SK-N-MC (cell line): Measurements from ENCODE around the gene ATP1A2.

Source experiments
- DNase-seq: peaks from one replicate; pipeline ENCODE4 v3.0.0-alpha.2; 2011; ENCODE audit warnings: low read depth, low spot score
- H3K27ac ChIP-seq: fragments of 200-600 bp; sonication (generic); 2 replicates; pipeline ENCODE4 v1.5.1; 2016; ENCODE audit warnings: mixed run types
- H3K36me3 ChIP-seq: fragments of 200-600 bp; sonication (generic); 2 replicates; pipeline ENCODE4 v1.6.1; 2017; ENCODE audit warnings: antibody characterized with exemption, low read length, mixed read lengths; ENCODE audit not compliant: insufficient read depth
- H3K4me3 ChIP-seq: fragments of 200-600 bp; sonication (generic); 2 replicates; pipeline ENCODE4 v1.5.1; 2016
- H3K9ac ChIP-seq: fragments of 200-600 bp; sonication (generic); 2 replicates; pipeline ENCODE4 v1.8.0; 2017; ENCODE audit warnings: mixed run types, mixed read lengths; ENCODE audit not compliant: insufficient read length
- H3K9me3 ChIP-seq: fragments of 200-600 bp; sonication (generic); 2 replicates; pipeline ENCODE4 v1.6.1; 2017; ENCODE audit warnings: low read depth, mild to moderate bottlenecking, antibody characterized with exemption, low read length, moderate library complexity, mixed read lengths
- EZH2 ChIP-seq: fragments of 200-600 bp; sonication (generic); IDR thresholded peaks from one replicate; pipeline ENCODE4 v1.6.1; 2017; ENCODE audit warnings: antibody characterized with exemption
- FOXP2 ChIP-seq: optimal IDR thresholded peaks from 2 replicates; pipeline ENCODE3; 2011; ENCODE audit warnings: mild to moderate bottlenecking, moderate library complexity; ENCODE audit not compliant: insufficient read depth; ENCODE audit errors: extremely low read length, control extremely low read depth
- POLR2AphosphoS5 ChIP-seq: IDR thresholded peaks from 2 replicates; pipeline ENCODE4 v1.6.1; 2012; ENCODE audit warnings: mild to moderate bottlenecking, low read depth, low read length, borderline replicate concordance

The ATP1A2 gene

GRCh38 chr1:160186246-160186645, 70.7 kb downstream of the ATP1A2 start:
- H3K9ac ChIP-seq, result no peak overlapping the region
- no peak overlapping the region for H3K4me3 ChIP-seq
- no peaks in the 10 kb centered on the region for H3K36me3 ChIP-seq
- no peak for DNase-seq
- H3K27ac ChIP-seq, result no peak overlapping the region
- TF ChIP-seq EZH2, result no peak
- H3K9me3 ChIP-seq, result no peaks in the 10 kb centered on the region

GRCh38 chr1:160186729-160187128, 71.2 kb downstream of the ATP1A2 start:
- DNase-seq, result no peak
- Histone ChIP-seq H3K36me3 (no peaks in the 10 kb centered on the region), H3K9me3 (no peaks in the 10 kb centered on the region), H3K4me3 (no peak overlapping the region), H3K9ac (no peak overlapping the region), H3K27ac (no peak overlapping the region)
- no peak for TF ChIP-seq FOXP2
- no peak for TF ChIP-seq POLR2AphosphoS5
- no peak for TF ChIP-seq EZH2

GRCh38 chr1:160187407-160187806, 71.8 kb downstream of the ATP1A2 start:
- Histone ChIP-seq H3K27ac (no peak overlapping the region), H3K9me3 (no peaks in the 10 kb centered on the region), H3K36me3 (no peaks in the 10 kb centered on the region), H3K9ac (no peak overlapping the region), H3K4me3 (no peak overlapping the region)
- no peak for TF ChIP-seq EZH2
- no peak for TF ChIP-seq FOXP2
- TF ChIP-seq POLR2AphosphoS5, result no peak
- no peak for DNase-seq

- H3K9me3 ChIP-seq, result no peaks in the 10 kb centered on the region
- no peak overlapping the region for H3K4me3 ChIP-seq
- H3K9ac ChIP-seq, result no peak overlapping the region
- no peak for DNase-seq
- H3K36me3 ChIP-seq, result no peaks in the 10 kb centered on the region
- H3K27ac ChIP-seq, result no peak overlapping the region
- TF ChIP-seq FOXP2 (no peak), EZH2 (no peak), POLR2AphosphoS5 (no peak)
These were observed 72.8 kb downstream of the ATP1A2 start for GRCh38 chr1:160188341-160188740.

- Histone ChIP-seq H3K4me3 (no peak within 1 kb of the TSS), H3K9me3 (no peaks in the 10 kb centered on the region), H3K36me3 (no peaks in the 10 kb centered on the region), H3K27ac (no peak within 1 kb of the TSS), H3K9ac (no peak within 1 kb of the TSS)
- no peak for TF ChIP-seq POLR2AphosphoS5
- no peak for TF ChIP-seq EZH2
- no peak for TF ChIP-seq FOXP2
- no peak for DNase-seq
These were observed 74.4 kb downstream of the ATP1A2 start, which contains the start of gene CASQ1 for GRCh38 chr1:160189649-160190625. CASQ1 (plus strand) TSS chr1:160190575; CDS start chr1:160190752, 177 bp downstream.

GRCh38 chr1:160191756-160192155, 76.2 kb downstream of the ATP1A2 start:
- H3K4me3 ChIP-seq, result no peak overlapping the region
- no peaks in the 10 kb centered on the region for H3K36me3 ChIP-seq
- H3K27ac ChIP-seq, result no peak overlapping the region
- TF ChIP-seq EZH2 (no peak), POLR2AphosphoS5 (no peak), FOXP2 (no peak)
- H3K9me3 ChIP-seq, result no peaks in the 10 kb centered on the region
- DNase-seq, result no peak
- no peak overlapping the region for H3K9ac ChIP-seq

- H3K27ac ChIP-seq, result no peak overlapping the region
- H3K9me3 ChIP-seq, result no peaks in the 10 kb centered on the region
- H3K36me3 ChIP-seq, result no peaks in the 10 kb centered on the region
- no peak for TF ChIP-seq FOXP2
- TF ChIP-seq POLR2AphosphoS5, result no peak
- no peak for TF ChIP-seq EZH2
- H3K4me3 ChIP-seq, result no peak overlapping the region
- no peak for DNase-seq
- no peak overlapping the region for H3K9ac ChIP-seq
These were observed 76.7 kb downstream of the ATP1A2 start for GRCh38 chr1:160192234-160192633.
